ENCODE data around the gene C1orf21.

The C1orf21 gene

DNA sequence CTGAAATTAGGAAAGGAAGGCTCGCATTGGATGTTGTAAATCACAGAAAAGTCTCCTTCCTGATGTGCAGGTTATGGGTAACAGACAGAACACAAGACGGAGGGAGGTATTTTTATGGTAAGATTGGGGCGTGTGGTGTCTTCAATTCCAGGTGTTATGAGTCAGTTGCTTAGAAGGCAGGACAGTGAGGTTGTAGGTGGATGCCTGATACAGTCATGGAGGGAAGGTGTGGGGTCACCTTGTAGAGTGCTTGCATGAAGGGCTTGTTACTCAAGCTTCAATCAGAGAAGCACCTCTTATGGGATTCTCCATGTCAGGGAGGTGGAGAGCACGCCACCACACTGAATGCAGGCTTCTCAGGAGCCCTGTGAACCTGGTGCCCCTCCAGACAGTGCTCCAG is 63.1 kb downstream of the C1orf21 start:
- no peak for DNase-seq (ENCODE audit: low read depth)

DNA sequence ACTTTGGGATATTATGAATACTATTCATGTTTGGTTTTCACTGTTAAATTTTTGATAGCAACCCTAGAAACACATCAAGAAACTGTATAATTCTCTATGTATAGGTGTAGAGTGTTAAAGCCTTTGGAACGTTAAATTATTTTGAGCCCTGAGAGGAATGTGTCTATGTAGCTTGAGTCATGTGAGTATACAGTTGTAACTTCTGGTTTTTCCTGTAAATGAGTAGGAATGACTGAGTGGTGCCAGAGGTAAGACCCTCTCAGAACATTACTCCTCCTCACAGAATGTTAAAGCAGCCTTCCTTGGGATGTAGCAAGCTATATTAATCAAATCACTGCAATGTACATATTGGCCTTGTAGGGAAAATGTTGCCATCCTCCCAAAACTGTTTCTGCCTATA is 69.0 kb downstream of the C1orf21 start:
- no peak for DNase-seq (ENCODE audit: low read depth)

DNA sequence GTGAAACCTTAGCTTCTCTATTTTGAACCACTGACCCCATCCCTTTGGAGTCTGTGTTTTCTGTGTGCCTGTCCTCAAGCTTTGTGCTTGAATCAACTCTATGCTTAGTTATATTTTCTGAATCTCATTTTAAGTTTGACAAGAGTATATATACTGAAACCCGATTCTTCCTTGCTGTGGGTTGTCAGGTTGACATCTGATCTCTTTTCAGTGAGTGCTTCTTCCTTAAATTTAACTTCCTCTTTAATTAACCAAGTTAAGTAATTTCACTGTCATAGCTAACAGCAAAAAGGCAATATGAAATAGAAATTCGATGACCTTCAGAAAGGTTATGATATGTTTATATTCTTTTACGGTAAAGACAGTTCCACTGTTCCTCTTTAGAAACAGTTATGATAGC is 69.4 kb downstream of the C1orf21 start:
- no peak for DNase-seq (ENCODE audit: low read depth)

DNA sequence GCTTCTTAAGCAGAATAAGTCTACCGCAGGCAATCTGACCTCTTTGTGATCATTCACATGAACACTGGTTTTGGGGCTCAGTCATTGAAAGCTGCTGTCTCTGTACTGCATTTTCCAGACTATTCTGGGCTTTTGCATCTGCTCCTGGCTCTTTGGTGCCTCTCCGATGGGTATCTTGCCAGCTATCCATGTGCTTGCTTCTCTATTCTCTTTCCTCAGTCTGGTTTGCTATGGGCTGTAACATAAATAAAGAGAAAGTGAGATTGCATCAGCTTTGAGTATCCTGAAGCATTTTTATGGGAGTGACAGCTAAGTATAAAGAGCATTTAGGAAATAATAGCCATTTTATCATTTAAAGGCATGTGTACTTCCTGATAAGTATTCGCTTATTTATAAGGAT is 70.7 kb downstream of the C1orf21 start:
- no peak for DNase-seq (ENCODE audit: low read depth)

DNA sequence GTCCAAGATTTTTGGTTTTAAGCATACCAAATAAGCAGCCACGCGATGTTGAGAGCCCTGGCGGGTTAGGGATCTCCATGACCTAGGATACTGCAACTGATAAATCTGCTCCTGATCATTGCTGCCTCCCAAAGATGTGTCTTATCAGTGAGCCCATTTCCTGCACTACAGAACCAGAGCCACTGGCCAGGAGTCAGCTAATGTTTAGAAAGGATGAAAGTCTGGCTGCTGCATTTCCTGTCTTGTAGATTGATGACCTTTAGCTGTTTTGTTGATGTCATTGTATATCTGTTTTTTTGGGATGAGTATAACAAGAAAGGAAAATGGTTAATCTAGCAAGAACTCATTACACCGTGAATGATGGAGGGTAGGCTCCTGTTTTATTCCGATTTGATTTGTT is 74.5 kb downstream of the C1orf21 start:
- DNase-seq (ENCODE audit: low read depth): no peak

DNA sequence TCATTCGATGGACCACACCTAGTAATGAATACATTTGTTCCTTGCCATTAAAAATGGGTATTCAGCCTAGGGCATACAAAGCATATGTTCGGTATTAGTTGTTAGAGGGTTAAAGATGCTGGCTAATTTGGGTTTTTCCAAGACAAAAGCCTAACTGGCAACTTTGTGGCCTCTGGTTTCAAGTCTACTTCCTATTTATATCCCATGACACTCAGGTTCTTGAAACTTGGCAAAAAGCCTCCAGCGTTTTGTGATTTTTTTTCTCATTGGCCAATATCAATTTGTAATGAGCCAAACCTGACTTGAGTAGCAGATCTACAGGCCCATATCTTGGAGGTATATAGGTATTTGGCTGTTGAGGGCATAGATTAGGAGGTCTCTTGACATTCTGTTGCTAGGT is 75.3 kb downstream of the C1orf21 start:
- no peak for DNase-seq (ENCODE audit: low read depth)

DNA sequence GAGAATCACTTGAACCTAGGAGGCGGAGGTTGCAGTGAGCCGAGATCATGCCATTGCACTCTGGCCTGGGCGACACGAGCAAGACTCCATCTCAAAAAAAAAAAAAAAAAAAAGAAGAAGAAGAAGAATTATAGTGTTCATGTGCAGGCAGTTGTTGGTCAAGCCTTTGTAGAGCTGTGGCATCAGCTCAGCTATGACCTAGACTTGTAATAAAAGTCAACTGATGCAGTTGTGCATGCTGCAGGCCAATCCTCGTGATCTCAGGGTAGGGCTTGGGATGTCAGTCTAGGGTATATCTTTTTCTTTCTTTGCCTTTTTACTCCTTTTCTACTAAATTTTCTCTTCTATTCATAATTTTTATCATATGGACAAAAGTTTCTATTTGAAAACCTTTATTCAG is 76.2 kb downstream of the C1orf21 start:
- no peak for DNase-seq (ENCODE audit: low read depth)

DNA sequence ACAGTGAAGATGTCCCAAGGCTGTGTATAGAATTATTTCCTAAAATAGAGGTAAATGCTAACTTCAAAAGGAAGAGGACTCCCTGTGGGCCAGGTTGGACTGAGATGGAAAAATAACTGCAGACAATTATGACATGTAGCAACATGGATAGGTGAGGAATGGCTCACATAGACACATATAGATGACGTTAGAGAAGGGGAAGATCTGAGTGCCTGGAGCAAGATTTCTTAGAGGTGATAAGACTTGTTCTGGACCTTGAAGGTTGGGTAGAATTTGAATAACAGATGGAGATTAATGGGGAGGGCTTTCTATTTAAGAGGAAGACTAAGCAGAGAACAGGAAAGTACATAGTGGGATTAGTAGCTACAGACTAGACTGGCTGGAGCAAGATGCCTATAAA is 76.9 kb downstream of the C1orf21 start:
- no peak for DNase-seq (ENCODE audit: low read depth)

DNA sequence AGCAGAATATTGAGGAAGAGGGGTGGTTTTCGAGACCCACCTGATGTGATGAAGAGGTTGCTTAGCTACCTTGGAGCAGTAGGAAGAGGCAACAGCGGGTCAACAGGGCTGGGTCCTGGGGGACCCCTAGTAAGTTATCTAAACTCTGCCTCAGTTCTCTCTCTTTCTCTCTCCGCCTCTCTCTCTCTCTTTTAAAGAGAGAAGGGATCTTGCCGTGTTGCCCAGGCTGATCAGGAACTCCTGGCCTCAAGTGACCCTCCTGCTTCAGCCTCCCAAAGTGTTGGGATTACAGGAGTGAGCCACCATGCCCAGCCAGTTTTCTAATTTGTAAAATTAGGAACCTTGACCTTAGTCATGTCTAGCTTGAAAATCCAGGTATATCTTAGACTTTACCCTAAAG is 77.9 kb downstream of the C1orf21 start:
- DNase-seq (ENCODE audit: low read depth): no peak

DNA sequence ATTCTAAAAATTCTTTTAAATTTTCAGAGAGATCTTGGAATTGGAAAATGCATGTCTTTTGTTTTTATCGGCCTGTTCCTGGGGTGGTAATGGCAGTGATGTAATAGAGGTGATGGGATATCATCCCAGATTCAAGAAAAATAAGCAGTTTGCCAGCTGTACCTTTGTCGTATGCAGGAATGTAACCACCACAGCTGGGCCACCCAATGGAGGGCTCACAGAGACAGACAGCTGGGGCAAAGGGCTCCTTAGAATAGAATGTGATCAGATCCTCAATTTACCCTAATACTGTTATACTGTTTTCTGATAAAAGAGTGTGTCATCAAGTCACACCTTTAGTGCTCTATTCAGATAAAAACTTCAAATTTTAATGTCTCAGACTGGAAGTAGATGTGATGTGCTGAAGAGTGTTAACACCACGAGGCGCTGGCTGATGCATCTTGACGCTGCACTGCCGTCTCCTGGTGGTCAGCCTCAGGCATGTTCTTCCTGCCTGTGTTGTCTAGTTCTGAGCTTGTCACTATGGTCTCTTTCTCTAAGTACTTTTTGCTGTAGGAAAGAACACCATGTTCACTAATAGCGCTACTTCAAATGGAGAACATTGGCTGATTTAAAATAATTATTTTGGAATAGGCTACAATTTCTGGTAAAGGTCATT is 78.8 kb downstream of the C1orf21 start:
- DNase-seq (ENCODE audit: low read depth): no peak

DNA sequence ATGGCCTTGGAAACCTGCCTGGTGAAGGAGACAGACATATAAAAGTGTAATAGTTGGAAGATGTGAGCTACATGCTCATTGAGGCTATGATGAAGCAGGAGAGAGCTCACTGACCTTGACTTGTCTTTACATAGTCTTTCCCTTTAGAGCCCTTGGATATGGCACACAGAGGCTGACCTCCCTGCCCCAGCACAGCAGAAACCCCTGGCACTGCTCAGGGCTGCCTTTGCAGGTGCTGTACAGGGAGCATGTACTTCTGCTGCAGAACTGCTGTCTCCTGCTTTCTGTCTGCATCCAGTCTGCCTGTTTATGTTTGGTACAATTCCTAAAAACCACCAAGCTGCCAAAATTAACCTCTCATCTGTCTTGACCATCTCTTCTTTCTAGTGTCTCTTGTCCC is 80.5 kb downstream of the C1orf21 start:
- no peak for DNase-seq (ENCODE audit: low read depth)

DNA sequence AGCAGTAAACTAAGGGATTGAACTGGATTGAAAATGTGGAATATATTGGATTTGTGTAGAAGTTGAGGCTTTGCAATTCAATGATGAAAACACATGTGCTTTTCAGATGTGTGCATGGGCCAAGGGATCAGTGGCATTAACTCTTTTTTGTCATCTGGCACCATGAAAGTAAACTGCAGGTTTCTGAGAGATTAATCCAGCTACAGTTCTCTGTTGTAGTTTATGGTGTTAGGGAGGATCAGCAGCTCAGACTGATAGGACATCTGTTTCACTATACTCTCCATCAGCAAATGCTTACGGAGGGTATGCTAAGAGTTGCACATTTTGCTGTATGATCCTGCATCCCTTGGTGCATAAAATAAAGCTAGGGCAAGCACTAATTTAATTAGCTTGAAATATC is 82.6 kb downstream of the C1orf21 start:
- no peak for DNase-seq (ENCODE audit: low read depth)

DNA sequence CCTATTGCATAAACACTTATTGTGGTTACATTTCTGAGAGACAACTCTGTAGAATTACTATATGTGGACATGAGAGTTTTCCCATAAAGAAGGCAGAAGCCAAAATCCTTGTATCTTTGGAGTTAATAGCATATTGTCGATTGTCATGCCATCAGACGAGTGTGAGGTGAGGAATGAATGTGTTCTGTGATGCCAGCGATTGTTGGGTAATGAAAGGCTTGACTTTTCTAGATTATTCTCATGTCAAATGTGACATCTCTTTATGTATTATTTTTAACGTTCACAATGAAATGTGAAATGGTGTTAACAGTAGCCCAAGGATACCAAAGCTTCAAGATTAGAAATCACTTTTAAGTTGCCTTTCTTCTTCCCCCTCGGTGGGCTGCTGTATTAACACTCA is 84.9 kb downstream of the C1orf21 start:
- DNase-seq (ENCODE audit: low read depth): no peak

DNA sequence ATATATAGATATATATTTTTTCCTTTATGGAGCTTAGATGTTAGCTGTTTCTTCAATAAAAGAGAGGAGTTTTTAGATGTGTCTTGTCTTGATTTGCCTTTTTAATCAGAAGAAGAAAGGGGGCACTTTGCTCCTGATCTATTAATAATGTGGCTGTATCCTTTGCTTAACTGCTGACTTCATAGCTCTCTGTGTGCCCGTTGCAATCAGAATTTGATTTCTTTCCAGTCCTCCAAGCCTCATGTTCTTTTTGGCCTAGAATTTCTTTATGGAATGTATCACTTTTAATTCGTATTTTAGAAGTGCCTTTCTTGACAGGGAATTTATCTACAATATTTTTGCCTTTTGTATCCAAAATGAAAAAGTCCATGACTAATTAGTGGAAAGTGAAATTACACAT is 85.3 kb downstream of the C1orf21 start:
- no peak for DNase-seq (ENCODE audit: low read depth)

DNA sequence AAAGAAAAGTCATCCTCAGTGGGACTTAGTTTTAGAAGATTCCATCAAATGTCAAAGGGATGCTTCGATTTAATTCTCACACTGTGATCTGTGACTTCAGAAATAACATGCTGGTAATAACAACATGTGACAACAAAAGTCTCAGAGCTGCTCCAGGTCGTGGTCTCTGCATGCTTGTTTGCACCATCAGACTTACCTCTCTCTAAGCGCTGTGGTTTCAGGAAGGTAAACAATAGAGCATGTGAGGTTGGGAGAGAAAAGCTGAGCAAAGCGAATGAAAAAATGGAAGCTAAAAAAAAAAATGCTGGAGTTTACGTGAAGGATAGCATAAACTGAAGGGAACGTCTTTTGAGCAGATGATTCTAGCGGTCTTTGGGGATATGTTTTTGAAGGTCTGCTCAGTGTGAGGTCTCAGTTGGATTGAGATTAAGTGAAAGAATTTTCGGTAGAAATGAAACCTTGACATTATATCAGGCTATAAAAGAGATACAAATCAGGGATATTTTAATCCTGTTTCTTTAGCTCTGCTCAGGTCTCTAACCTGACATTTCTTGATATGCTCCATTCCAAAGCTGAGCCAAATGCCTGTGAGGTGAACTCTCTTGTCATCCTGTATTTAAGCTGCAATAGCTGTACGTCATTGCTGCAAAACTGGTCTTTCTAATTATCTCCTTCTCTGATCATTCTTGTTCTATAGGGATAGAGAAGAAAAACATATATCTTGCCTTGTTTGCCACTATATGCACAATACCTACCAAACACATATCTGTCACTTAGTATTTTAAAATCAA is 86.5 kb downstream of the C1orf21 start:
- no peak for DNase-seq (ENCODE audit: low read depth)

DNA sequence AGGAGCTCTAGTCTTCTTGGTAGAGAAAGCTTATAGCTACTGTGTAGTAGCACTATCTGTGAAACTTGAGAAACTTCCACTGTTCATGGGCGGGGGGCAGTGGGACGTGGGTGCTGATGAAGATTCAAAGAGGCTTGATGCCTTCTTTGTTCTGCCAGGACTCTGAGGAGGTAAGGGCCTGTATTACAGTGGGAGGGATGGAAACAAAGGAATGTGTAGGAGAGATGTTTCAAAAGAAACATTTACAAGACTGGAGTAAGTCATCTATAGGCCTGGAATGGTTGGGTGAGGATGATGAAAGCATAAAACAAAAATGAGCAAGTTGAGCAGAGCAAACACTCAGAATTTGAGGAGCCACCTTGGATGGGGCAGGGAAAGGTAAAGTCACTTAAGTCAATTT is 89.4 kb downstream of the C1orf21 start:
- DNase-seq (ENCODE audit: low read depth): no peak

DNA sequence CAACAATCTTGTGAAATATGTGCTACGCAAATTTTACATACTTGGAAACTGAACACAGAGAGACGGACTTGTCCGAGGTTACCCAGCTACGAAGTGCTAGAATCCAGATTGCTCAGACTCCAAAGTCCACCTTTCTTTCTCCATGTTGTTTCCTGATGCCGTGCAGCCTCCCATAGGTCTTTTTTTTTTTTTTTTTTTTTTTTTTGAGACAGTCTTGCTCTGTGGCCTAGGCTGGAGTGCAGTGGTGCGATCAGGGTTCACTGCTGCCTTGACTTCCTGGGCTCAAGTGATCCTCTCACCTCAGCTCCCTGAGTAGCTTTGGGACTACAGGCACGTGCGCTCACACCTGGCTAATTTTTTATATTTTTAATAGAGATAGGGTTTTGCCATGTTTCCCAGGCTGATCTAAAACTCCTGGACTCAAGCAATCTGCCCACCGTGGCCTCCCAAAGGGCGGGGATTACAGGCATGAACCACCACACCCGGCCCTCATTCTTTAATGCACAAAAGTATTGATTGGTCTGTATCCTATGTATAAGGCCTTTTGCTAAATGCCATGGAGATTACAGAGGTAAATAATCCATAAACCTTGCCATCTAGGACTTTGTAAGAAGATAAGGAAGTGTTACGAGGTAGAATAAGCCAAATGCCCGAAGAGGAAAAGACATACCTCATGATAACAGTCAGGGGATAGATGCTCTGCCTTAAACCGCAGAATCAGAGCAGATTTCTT is 92.8 kb downstream of the C1orf21 start:
- DNase-seq (ENCODE audit: low read depth): no peak

DNA sequence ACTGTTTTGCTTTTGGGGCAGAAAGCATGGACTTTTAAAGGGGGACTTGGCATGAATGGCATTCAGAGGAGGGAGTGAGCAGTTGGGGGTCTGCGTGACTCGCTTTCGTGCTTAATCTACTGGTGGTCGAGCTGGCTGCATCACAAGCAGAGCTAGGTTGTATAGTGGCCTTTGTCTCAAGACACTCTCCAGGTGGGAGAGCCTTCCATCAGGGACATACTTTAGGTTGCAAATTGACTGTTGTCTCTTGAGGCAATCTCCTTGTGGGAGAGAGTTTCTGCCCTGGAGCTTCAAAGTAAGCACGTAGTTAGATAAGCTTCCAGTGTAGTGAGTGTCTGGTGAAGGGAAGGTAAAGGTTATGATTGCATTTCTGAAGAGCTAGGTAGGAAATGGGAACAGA is 93.9 kb downstream of the C1orf21 start:
- no peak for DNase-seq (ENCODE audit: low read depth)

DNA sequence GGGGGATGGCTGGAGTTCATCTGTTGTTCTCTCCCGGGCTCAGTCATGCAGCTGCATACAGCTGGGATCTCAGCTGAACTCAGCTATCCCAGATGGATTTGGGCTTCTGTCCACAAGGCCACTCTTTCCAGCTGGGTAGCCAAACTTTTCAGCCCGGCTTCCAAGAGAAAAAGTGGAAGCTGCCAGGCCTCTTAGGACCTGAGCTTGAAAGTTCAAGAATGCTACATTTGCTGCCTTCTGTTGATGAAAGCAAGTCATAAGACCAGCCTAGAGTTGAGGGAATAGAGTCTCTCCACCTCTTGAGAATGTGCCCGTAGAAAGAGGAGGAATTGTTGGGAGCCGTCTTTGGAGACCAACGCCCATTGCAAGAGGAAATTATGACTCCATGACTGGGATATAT is 95.3 kb downstream of the C1orf21 start:
- no peak for DNase-seq (ENCODE audit: low read depth)

DNA sequence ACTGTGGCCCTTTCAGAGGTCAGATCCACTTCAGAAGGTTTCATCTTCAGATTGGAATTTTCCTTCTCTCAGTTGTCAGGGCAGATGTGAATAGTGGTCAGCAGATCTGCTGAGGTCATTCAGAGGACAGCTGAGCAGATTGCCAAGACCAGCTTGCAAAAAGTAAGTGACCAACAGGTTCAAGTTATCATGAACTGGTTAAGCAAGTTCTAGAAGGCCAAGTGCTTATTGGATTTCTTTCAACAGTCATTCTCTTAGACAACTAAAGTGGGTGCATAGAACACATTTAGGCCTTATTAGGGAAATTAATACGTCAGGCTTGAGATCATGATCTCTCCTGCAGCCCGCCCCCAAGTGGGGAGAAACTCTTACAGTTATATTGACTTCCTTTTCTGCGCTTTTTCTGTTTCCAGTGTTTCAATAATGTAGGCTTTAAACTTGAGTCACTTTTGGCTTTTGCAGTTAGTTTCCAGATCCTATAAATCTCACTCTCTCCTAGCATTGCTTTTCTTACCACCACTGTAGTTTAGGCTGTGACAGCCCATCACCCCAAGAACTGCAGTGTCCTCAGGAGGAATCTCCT is 96.4 kb downstream of the C1orf21 start:
- no peak for DNase-seq (ENCODE audit: low read depth)

DNA sequence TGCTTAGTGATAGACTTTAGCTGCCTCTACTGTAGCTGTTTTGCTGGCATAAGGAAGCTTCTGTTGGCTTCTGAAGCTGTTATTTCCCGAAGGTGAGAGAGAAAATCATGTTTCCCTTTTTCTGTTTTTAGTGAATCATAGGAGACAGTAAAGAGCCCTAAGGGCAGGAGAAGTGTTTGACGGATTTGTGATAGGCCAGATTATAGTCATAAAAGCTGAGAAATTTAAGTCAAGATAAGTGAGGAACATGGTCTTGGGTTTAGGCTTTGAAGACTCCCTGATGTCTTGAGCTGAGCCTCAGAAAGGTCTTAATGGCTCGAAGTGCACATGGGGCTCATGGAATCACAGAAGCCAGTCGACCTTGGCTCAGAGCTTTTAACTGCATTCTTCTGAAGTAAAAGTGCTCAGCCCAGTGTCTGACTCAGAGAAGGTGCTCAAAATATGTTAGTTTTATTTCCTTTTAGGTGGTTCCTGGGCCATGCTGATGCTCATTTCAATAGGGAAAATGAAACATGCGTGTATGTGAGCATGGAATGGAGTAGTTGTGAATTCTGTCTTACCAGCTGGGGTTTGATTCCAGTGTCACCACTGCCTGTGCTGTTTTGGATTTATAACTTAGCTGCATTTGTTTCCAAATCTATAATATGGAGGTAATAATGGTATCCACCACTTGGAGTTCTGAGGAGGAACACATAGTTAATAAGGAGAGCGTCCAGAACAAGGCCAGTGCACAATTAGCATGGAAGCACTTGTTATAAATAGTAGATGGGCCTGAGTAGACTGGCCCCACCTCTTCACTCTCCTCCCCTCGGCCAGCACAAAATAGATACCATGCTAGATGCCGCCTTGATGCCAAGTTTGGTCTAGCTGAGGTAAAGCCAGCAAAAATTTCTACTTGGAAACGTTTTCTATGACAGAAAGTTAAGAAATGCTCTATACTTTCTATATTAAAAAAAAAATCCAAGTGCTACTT is 99.2 kb downstream of the C1orf21 start:
- DNase-seq (ENCODE audit: low read depth): no peak

Data from activated gamma-delta T cell treated with anti-CD3 and anti-CD28 coated beads, Interleukin-2, amount 50 U/mL, for 16 hours (primary cell).